NCI-H2227 (cell line): Measurements from ENCODE around the gene DLX6.

ENCODE experiments used
- DNase-seq: peaks from one replicate; lab custom pipeline; 2025; ENCODE audit not compliant: unreplicated experiment; lab: John Stamatoyannopoulos, UW

The DLX6 gene

GRCh38 chr7:97005183-97006054 is at the start of gene DLX6:
TSS of gene DLX6 (plus strand) at chr7:97005553. CDS start at chr7:97005978, 425 bp downstream.
- peak; percentile 97 for DNase-seq

- no peak for DNase-seq
Observed at GRCh38 chr7:96959135-96959534, 46.2 kb upstream of the DLX6 start.

- no peak for DNase-seq
Observed at GRCh38 chr7:96962221-96962885, 43.0 kb upstream of the DLX6 start.

GRCh38 chr7:96968981-96969380 is 36.4 kb upstream of the DLX6 start:
- DNase-seq = no peak

- DNase-seq = no peak
Observed at GRCh38 chr7:96970739-96971138, 34.6 kb upstream of the DLX6 start.

- no peak for DNase-seq
Observed at GRCh38 chr7:96973986-96974385, 31.4 kb upstream of the DLX6 start.

- no peak for DNase-seq
Observed at GRCh38 chr7:96976106-96976505, 29.2 kb upstream of the DLX6 start.

- no peak for DNase-seq
Observed at GRCh38 chr7:96977445-96977844, 27.9 kb upstream of the DLX6 start.

GRCh38 chr7:96979551-96980276 is 25.6 kb upstream of the DLX6 start:
- no peak for DNase-seq

- no peak for DNase-seq
Observed at GRCh38 chr7:96982586-96982985, 22.8 kb upstream of the DLX6 start.

- DNase-seq = no peak
Observed at GRCh38 chr7:96985992-96986391, 19.4 kb upstream of the DLX6 start.

GRCh38 chr7:96986901-96987300 is 18.5 kb upstream of the DLX6 start:
- DNase-seq = no peak

- no peak for DNase-seq
Observed at GRCh38 chr7:96987719-96988118, 17.6 kb upstream of the DLX6 start.

GRCh38 chr7:96989241-96989858 is 16.0 kb upstream of the DLX6 start:
- DNase-seq = no peak

- DNase-seq = no peak
Observed at GRCh38 chr7:96989859-96990317, 15.5 kb upstream of the DLX6 start.

GRCh38 chr7:96991546-96992191 is 13.7 kb upstream of the DLX6 start:
- DNase-seq = peak; percentile 26

- peak; percentile 25 for DNase-seq
Observed at GRCh38 chr7:96992192-96993005, 13.0 kb upstream of the DLX6 start.

- DNase-seq = no peak
Observed at GRCh38 chr7:96993094-96993865, 12.1 kb upstream of the DLX6 start.

GRCh38 chr7:96993980-96994379 is 11.4 kb upstream of the DLX6 start:
- DNase-seq = no peak
